NCI-H2227 (cell line): Measurements from ENCODE around the gene KIDINS220.

Source experiments
- DNase-seq: peaks from one replicate; lab custom pipeline; 2025; ENCODE audit not compliant: unreplicated experiment; lab: John Stamatoyannopoulos, UW

Gene KIDINS220

DNA sequence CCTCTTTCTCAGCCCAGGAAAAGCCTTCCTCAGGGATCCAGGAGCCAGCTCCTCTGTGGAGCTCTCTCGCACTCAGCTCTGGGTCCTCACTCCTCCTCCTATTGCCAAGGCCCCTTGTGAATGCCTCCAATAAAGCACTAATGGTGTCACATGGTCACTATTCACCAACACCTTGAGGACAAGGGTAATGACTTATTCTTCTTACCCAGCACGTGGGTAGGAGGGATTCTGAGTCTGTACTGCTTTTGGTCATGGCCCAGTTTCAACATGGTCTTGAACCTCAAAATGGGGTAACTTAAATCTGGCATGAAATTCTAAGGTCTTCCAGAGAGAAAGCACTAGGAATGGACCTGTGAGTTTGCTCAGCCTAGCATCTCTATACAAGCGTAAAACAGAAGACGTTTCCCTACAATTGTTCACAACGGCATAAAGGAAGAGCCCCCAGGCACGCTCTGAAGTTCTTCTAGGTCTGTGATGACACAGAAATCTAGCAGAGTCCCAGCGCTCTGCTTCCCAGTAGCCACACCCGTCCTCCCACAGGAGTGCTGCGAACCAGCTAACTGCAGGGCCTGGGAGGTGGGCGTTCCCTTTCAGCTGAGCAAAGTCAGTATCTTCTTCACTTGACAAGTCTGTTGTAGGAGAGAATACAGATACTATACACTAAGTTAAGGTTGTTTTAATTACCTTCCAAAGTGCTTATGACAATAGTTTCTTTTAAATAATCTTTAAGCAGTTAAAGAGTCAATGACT, 14.6 kb upstream of the KIDINS220 start:
- DNase-seq = no peak

DNA sequence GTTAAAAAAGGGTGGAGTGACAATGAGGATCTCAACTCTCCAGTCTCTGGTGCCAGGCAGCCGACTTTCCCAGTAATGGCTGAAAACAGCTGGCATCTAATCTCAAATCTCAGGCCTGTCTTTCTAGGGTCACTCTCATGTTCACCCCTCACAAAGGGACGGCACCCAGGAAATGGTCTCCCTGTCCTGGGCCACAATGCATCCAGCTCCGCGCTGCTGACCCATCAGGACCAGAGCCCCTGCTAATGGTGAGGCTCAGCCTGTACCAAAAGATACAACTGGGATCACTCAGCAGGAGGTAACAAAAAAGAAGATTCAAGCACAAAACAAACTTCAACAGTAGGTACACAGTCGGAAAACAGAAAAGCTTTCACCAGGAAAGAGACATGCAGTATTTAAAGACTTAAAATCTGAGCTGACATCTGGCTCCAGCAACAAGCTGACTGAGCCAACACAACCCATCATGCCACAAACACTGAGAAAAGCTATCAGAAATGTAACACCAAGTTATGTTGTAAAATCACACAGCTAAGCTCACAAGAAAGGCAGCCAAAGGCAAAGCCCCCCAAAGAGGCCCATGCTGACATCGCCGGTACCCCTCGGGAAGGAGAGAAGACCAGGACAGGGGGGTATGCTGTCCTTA, 13.6 kb upstream of the KIDINS220 start:
- no peak for DNase-seq

DNA sequence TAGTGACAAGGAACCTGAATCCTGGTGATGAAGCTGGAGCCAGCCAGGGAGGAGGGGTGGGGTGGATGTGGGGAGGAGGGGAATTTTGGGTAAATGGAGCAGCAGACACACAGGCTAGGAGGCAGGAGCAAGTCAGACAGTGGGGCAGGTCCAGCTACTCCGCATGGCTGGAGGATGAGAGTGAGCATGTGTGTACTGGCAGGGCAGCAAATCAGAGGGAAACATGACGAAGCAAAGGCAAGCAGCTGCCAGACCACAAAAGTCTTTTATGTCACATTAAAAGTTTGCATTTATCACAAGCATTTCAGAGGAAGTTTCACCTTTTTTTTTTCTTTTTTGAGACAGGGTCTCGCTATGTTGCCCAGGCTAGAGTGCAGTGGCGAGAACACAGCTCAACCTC, 11.9 kb upstream of the KIDINS220 start:
- no peak for DNase-seq

DNA sequence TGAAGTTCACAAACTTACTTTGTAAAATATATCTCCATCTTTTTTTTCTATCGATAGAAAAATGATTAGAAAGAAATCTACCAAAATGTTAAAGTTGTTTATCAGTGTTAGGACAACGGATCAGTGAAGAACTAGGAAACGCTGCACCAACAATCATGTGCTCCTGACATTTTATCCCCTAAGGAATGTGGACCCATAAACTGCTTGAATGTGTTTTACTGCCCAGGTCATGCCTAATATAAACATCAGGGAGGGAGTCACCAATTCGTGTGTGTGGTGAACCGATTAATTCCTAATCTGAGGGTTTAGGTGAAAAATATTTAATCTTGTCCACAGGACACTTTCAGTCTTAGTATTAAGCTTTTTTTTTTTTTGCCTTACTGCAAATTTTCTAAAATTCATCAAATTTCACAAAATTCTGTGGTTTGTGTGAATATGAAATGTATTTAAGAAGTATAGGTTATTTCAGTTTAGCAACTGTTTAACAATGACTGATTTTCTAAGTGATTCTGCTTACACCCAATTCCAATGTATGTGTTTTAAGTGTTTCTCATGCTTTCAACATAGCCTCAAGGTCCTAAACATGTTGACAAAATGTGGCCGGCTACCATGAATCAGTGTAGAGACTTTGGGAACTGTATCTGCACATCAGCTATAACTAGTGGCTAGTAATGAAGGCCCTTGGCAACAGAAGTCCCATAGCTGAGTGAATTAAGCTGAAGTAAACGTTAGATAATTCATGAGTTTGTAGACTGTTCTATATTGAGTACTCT, 11.1 kb upstream of the KIDINS220 start:
- DNase-seq = no peak

DNA sequence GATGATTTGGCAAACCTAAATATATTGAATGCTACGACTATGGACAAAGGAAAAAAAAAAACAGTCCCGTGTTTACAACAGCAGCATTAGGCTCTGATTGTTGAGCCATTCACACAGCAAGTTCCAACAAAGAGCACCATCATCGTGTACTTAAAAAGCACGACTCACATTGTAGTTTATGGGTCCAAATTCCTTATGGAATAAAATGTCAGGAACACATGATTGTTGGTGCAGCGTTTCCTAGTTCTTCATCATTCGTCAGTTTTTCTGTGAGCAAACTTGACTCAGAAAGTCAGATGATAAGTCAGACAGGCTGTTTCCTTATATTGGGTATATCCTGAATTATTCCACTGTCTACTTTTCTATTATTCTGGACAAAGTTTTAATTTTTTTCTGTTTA, 10.0 kb upstream of the KIDINS220 start:
- DNase-seq = no peak

DNA sequence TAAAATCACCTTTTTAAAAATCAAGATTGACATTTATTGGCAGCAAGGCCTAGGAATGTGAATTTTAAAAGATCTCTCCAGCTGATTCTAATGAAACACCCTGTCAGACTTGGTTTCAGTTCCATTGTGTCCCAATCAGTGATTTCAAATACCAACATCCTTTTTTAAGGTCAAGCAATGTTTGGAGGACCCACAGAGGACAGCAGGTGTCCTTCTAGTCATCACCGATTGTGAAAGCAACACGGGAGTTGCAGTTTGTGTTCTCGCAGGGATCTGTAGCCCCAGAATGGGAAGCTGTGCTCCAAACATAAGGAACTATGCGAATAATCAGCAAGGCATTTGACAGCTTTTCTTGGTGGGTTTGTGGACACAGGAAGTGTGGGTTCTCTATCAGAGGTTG, 4.5 kb upstream of the KIDINS220 start:
- DNase-seq = no peak

DNA sequence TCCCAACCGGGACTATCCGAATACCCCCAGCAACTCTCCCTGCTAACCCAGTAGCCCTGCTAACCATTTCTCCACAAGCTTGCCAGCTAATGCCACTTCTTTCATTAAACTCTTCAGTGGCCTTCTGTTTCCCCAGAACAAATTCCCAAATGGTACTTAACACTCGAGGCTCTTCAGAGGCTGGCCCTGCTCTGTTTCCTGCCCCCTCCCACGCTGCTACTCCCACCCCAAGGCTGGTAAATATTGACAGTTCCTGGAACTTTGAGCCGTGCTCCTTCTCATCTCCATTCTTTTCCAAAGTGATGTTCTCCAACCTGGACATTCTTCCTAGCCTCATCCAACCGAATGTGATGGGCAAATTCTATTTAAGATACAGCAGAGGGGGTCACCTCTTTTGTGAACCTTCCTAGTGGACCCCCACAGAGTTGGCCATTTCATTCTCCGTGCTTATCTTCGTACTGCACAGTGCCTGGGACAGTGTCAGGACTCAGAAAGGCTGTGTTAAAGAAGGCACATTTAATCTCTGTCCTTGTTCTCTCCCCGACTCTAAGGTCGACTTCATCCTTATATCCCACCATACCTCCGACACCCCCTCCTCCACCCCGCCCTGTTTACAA, 3.2 kb upstream of the KIDINS220 start:
- DNase-seq = no peak

DNA sequence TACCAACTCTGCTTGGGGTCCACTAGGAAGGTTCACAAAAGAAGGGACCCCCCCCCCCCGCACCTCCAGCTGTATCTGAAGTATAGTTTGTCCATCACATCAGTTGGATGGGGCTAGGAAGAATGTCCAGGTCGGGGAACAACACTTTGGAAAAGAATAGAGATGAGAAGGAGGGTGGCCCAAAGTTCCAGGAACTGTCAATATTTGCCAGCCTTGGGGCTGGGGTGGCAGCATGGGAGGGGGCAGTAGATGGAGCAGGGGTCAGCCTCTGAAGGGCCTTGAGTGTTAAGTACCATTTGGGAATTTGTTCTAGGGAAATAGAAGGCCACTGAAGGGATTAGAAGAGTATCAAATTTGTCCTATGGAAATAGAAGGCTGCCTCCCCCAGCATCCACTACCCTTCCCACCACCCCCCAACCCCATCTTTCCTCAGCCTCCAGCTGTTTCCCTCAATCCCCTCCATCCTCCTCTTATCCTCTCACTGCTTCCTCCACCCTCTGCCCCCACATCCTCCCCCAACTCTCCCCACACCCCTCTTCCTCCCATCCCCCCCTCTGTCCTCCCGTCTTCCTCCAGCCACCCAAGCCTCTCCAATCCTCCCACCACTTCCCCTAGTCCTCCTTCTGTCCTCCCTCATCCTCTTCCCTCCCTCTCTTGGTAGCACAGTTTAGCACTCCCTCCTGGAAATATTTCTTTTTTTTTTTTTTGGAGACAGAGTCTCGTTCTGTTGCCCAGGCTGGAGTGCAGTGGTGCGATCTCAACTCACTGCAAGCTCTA, 2.0 kb upstream of the KIDINS220 start:
- DNase-seq = no peak

DNA sequence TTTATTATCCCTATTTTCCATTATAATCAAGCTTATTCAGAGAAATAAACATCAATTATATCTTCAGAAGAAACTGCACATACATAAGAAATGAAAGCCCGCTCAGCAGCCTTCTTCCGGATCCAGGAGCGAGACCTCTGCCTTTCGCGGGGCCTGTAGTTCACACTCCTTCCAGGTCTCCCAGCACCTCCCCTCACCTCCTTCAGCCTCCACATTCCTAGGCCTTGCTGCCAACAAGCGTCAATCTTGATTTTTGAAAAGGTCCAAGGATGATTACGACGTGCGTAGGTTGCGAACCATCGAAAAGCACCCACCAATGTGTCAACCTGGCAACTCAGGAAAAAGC, 355 bp upstream of the KIDINS220 start:
- DNase-seq = no peak

DNA sequence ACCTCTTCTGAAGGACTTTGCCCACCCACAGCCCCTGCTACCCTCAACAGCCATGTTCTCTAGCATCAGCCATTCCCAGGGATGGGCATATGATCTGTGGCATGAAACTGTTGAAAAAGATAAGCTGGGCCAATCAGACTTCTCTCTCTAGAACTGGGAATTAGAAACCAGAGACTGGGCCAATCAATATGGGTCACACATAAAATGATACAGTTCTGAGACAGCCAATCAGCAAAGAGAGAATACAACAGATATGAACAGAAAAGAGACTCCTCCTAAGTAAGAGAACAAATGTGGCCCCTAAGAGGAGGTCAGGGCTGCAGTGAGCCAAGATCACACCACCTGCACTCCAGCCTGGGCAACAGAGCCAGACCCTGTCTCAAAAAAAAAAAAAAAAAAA, 2.1 kb downstream of the KIDINS220 start:
- DNase-seq = no peak

DNA sequence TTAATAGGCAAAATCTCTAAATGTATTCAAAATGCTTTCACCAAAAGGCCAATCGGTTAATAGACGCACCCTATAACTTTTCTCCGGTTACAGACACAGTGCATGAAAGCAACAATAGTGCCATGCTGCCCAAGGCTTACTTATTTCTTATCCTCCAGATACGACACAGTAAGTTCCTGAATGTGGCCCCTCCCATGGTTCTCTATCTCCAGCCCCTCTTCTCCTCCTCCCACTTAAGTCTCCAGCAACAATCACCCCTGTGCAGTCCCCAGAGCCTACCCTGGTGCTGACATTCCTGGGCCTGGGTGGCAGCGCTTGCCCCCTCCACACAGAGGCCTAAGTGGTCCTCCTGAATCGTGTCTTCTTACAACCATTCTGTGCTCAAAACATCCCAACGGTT, 3.6 kb downstream of the KIDINS220 start:
- DNase-seq = no peak

DNA sequence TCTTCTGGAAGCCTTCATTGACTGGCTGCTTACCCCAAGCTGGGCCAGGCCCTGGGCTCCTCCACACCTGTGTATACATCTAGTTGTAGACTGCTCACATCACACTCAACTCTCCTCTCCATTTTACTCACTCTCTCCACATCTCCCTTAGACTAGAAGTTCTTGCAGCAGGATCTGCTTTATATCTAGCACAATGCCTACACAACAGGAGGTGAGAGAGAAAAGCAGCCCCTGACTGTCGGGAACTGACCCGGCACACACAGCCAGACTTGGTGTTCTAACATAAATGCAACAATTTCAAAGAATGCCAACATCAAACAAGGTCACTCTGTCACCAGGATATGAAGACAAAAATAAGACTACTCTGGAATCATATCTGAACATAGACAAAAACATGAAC, 5.9 kb downstream of the KIDINS220 start:
- DNase-seq = no peak

DNA sequence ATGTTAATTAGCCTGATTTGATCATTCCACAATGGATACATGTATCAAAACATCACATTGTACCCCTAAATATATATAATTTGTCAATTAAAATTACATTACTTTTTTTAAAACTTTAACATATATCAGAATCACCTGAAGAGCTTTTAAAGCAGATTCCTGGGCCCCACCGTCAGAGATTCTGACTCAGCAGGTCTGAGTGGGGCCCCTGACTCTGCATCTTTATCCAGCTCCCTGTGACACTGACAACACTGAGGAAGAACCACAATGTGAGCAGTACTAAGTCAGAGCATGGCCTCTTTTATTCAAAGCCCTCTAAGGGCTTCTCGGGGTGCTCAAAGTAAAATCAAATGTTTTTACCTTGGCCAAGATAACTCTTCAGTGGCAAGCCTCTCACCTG, 9.7 kb downstream of the KIDINS220 start:
- no peak for DNase-seq

DNA sequence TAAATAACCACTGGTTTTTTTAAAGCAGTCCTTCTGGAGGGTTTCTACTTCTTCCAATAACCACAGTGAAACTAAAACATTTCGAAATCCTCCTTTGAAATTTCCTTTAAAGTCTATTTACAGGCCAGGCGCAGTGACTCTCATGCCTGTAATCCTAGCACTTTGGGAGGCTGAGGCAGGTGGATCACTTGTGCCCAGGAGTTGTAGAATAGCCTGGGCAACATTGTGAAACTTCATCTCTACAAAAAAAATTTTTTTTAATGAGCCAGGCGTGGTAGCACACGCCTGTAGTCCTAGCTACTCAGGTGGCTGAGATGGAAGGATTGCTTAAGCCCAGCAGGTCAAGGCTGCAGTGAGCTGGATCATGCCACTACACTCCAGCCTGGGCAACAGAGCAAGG, 15.2 kb downstream of the KIDINS220 start:
- DNase-seq = no peak

DNA sequence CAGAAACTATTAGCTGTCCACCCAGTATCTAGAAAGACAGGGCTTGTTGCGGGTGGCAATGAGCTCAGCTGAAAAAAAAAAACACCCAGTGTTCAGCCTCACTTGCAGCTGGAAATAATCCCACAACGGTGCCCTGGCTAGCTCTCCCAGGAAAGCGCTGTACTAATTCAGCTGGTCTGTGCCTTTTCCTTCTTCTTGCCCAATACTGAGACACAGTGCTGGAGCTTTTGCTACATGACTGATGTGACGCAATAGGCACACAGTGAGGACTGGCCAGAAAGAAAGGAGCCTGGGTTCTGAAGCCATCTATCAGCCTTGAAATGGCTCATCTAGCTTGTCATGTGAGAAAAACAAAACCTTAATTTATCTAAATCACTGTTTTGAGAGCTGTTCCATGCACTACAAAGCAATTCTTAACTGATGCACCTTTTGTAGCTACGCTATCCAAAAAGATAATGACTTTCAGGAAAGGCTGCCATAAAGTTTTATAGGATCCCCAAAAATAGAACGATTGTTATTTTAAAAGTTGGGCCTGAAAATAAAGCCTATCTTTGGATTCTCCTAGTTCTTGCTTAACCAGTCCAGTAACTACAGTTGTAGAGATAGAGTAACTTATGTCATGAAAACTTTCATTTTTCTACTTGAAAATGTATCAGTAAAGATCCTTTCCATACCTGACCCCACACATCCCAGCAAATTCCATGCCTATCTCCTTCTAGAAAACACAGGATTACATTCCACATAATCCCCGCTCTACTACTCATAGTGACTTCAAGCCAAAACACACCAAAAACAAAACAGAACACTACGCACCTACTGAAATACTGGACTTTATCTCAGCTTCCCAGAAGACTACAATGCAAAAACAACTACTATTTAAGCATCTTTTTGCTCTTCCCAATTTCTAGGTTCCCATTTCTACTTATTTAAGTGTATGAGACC, 15.9 kb downstream of the KIDINS220 start:
- no peak for DNase-seq

DNA sequence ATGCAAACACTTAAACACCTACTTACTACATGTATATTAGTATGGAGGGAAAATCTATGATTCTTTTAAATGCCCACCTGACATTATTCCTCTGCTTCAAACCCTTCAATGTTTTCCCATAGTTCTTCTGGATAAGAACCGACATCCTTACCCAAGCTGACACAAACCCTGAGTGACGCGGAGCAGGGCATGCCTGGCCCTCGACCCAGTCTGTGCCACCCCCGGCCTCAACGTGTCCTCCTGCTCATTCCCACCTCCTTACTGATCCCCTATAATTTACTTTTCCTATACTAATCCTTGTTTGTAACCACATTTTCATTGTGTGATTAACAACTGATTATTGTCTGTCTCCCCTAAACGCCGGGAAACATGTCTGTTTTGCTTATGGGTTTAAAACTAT, 17.5 kb downstream of the KIDINS220 start:
- DNase-seq = no peak

DNA sequence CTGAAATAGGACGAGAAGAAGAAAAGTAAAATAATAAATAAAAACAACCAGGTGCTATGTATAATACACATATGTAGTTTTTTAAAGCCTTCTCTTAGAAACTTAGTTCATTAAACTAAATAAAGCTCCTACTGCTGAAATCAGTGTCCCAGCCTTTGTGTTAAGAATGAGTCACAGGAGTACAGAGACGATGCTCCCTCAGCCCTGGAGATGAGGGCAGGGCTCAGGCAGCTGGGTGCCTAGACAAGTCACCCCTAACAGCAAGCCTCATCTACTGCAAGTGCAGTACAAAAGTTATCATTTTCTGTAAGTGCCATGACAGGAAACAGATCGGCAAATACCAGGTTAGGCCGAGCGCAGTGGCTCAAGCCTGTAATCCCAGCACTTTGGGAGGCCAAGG, 18.2 kb downstream of the KIDINS220 start:
- no peak for DNase-seq

DNA sequence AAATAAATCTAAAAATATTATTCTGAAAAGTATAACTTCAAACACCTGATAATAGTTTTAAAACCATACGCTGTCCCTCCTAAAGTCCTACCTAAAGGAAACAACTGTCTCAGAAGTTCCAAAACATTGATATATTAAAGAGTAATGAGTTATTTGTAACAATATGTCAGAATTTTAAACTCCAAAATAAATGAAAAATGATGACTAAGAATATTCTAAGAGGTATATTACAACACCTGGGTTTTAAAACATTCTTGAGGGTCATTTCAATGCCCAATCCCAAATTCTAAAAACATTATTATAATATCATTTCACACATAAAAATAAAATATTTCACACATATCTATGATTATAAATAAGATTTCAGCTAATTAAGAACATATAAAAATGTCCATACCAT, 20.2 kb downstream of the KIDINS220 start:
- no peak for DNase-seq

DNA sequence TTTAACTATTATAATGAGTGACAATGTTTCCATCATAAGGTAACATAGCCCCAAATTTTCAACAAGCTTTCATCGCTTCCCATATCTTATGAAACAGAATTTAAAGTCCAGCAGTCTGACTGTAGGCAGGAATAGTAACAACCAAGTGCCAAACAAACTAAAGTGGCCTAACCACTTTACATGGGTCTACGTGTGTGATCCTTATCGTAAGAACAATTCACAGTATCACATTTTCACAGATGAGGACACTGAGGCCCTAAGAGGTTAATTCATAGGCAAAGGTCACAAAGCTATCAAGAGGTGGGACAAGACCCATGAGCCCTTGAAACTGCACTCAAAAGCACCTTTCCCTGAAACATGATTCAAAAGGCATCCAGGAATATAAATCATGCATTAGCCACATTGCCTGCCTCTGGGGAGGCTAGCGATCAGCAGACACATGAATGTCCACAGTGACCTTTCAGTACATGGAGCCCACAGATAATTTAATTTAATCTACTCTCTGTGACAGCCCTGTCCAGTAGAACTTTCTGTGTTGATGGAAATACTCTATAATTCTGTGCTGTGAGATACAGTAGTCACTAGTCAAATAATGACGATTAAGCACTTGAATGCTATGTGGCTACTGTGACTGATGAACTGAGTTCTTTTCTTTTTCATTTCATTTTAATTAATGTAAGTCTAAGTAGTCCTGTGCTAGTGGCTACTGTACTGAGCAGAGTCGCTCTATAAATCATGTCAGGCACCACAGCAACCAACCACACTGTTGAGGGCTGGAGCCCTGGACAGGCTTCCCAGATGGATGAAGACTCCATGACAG, 30.3 kb downstream of the KIDINS220 start:
- no peak for DNase-seq
